Kidney (tissue), 14 donors: ENCODE measurements around the gene BTBD17. TPM values are rescaled to one million over a fixed set of nuclear protein-coding genes. Genes with fewer than 3 reads are reported as not detected.
A peak's percentile ranks its signal among the peaks of the same experiment; 100 is the strongest.

Source experiments
- DNase-seq, 5 donors: peaks; one replicate each; pipeline ENCODE4 v3.0.0-alpha.2; 2013 to 2020
- FAIRE-seq: peaks from 2 replicates; lab custom pipeline; 2012; peaks lifted over from hg19 to GRCh38; lab: Jason Lieb, UNC
- H3K27ac ChIP-seq, 2 donors: one replicate each; pipeline ENCODE4 v1.7.0; 2013; ENCODE audit warnings: low read depth in 2 of 2, low read length in 2 of 2, inconsistent platforms in 1 of 2
- H3K27me3 ChIP-seq: one replicate; pipeline ENCODE4 v1.7.1; 2013; ENCODE audit warnings: low read length, inconsistent platforms; ENCODE audit not compliant: control insufficient read depth, insufficient read depth
- H3K36me3 ChIP-seq, 3 donors: one replicate each; pipeline versions ENCODE4 v1.7.0 to v1.7.1; 2013; ENCODE audit warnings: low read length in 3 of 3, control low read depth in 1 of 3, inconsistent platforms in 1 of 3; ENCODE audit not compliant: insufficient read depth in 3 of 3, control insufficient read depth in 2 of 3
- H3K4me1 ChIP-seq, 3 donors: one replicate each; pipeline versions ENCODE4 v1.7.0 to v1.7.1; 2013; ENCODE audit warnings: low read length in 3 of 3, inconsistent platforms in 1 of 3, low read depth in 1 of 3; ENCODE audit not compliant: control insufficient read depth in 2 of 3, insufficient read depth in 2 of 3
- H3K4me3 ChIP-seq, 3 donors: one replicate each; pipeline versions ENCODE4 v1.7.0 to v1.8.1; 2013; ENCODE audit warnings: low read length in 3 of 3, control low read depth in 1 of 3, inconsistent platforms in 1 of 3
- H3K9ac ChIP-seq, 3 donors: one replicate each; pipeline versions ENCODE4 v1.7.0 to v1.7.1; 2013; ENCODE audit warnings: low read length in 3 of 3, control low read depth in 1 of 3, inconsistent platforms in 1 of 3
- H3K9me3 ChIP-seq, 3 donors: one replicate each; pipeline versions ENCODE4 v1.7.0 to v1.7.1; 2013; ENCODE audit warnings: low read length in 3 of 3, control low read depth in 1 of 3, inconsistent platforms in 1 of 3; ENCODE audit not compliant: control insufficient read depth in 2 of 3, insufficient read depth in 1 of 3
- CTCF ChIP-seq: IDR thresholded peaks from 3 replicates; pipeline ENCODE4 v1.5.1; 2012; ENCODE audit warnings: mild to moderate bottlenecking, moderate library complexity, borderline replicate concordance; ENCODE audit not compliant: insufficient read depth; ENCODE audit errors: extremely low read depth
- intact Hi-C: fragments of 100-400 bp; cut with DNase I; formaldehyde crosslinking; loops from one replicate; pipeline ENCODE4 v1.11.1; 2022
- polyA plus RNA-seq: library from polyadenylated mRNA; stranded (reverse); fragments of 350-450 nt; fragmentation: Illumina TruSeq; extraction: RNeasy Lipid Tissue Mini Kit (QIAGEN cat#74804); gene quantifications from one replicate; pipeline ENCODE4 v1.2.3, GENCODE V29; 2014; ENCODE audit warnings: low read depth, low replicate concordance; ENCODE audit not compliant: insufficient read depth
- total RNA-seq: library from RNA; stranded (reverse); fragmentation: NEBNext Ultra II Directional; extraction: Animal tissue kit (Norgen Biotek cat#: 25700); gene quantifications from one replicate; pipeline ENCODE4 v1.2.1, GENCODE V29; 2021
- donor health status: control.
- donor health status: control.
- donor health status: control.
- donor health status: control.
- donor health status: control.
- donor health status: DM: yes; HTN: yes; CAD: no.
- donor health status: Normal renal cell carcinoma (clear cell type).

The BTBD17 gene
- total and polyA plus RNA-seq, 2 donors from 2014 or later: not detected

- FAIRE-seq: no peak
- H3K36me3 ChIP-seq: no peaks in the 10 kb centered on the region
- no peak overlapping the region for H3K4me3 ChIP-seq
- no peak overlapping the region for H3K27ac ChIP-seq
- no peak overlapping the region for H3K9ac ChIP-seq
- peaks cover 0 to 6% (median 0%) of the 10 kb centered on the region in 3 donors for H3K4me1 ChIP-seq
- H3K27me3 ChIP-seq: no peaks in the 10 kb centered on the region
- no peaks in the 10 kb centered on the region for H3K9me3 ChIP-seq
- intact Hi-C loops: loop anchor here (5.0 kb wide), 1 partner anchor 82 kb away; no protein-coding TSS in a partner anchor
- no peak for DNase-seq
- TF ChIP-seq CTCF: no peak
Measured at GRCh38 chr17:74374858-74375257, 13.2 kb upstream of the BTBD17 start.

- intact Hi-C loops: no loop called here
- no peak for TF ChIP-seq CTCF
- Histone ChIP-seq H3K9ac (no peak overlapping the region), H3K4me3 (no peak overlapping the region), H3K27me3 (no peaks in the 10 kb centered on the region), H3K27ac (no peak overlapping the region), H3K36me3 (no peaks in the 10 kb centered on the region), H3K9me3 (no peaks in the 10 kb centered on the region), H3K4me1 (no peaks in the 10 kb centered on the region)
- DNase-seq (peak in 4 of 5 donors; percentile 48 to 89 (median 60)), FAIRE-seq (no peak)
Measured at GRCh38 chr17:74373838-74374606, 12.4 kb upstream of the BTBD17 start.

GRCh38 chr17:74372426-74372825 is 10.8 kb upstream of the BTBD17 start:
- H3K4me3 ChIP-seq: no peak overlapping the region
- no peak overlapping the region for H3K27ac ChIP-seq
- H3K4me1 ChIP-seq: no peaks in the 10 kb centered on the region
- no peak for TF ChIP-seq CTCF
- H3K9me3 ChIP-seq: no peaks in the 10 kb centered on the region
- intact Hi-C loops: no loop called here
- DNase-seq (no peak), FAIRE-seq (no peak)
- no peaks in the 10 kb centered on the region for H3K27me3 ChIP-seq
- no peak overlapping the region for H3K9ac ChIP-seq
- no peaks in the 10 kb centered on the region for H3K36me3 ChIP-seq
